ENCODE results near the gene IDS. TPM values are rescaled to one million over a fixed set of nuclear protein-coding genes. Genes with fewer than 3 reads are reported as not detected.
A peak's percentile ranks its signal among the peaks of the same experiment; 100 is the strongest.
"Not testable (repeated sequence)": the region's sequence is repeated elsewhere in the genome, so short reads cannot be mapped to it uniquely, and the experiment has no call there.

The IDS gene
- total RNA-seq, 2 donors from 2014 or later: 204 to 210 TPM

- H3K27me3 ChIP-seq (replicated peaks; ENCODE audit: insufficient read depth); H3K36me3 ChIP-seq; DNase-seq (ENCODE audit: low spot score); H3K4me1 ChIP-seq (ENCODE audit: control insufficient read depth in 1 of 2, low read depth in 2 of 2); H3K27ac ChIP-seq; H3K9me3 ChIP-seq; ATAC-seq (ENCODE audit: insufficient number of reproducible peaks, low FRiP score, low read depth); H3K4me3 ChIP-seq: not testable (repeated sequence)
Measured at GRCh38 chrX:149532868-149533267, 27.8 kb upstream of the IDS start.

- Histone ChIP-seq H3K9me3 (no peaks in the 10 kb centered on the region), H3K4me3 (no peak overlapping the region), H3K27me3 (replicated peaks; ENCODE audit: insufficient read depth) (no peaks in the 10 kb centered on the region), H3K36me3 (no peaks in the 10 kb centered on the region), H3K4me1 (ENCODE audit: control insufficient read depth in 1 of 2, low read depth in 2 of 2) (no peaks in the 10 kb centered on the region), H3K27ac (no peak overlapping the region)
- DNase-seq (ENCODE audit: low spot score) (no peak), ATAC-seq (ENCODE audit: insufficient number of reproducible peaks, low FRiP score, low read depth) (no peak)
- TF ChIP-seq CTCF (IDR thresholded peaks at IDR 0.05): no peak
Measured at GRCh38 chrX:149531599-149531998, 26.5 kb upstream of the IDS start.

- no peaks in the 10 kb centered on the region for H3K36me3 ChIP-seq
- no peak for TF ChIP-seq CTCF (IDR thresholded peaks at IDR 0.05)
- ATAC-seq (ENCODE audit: insufficient number of reproducible peaks, low FRiP score, low read depth) (no peak), DNase-seq (ENCODE audit: low spot score) (no peak)
- H3K9me3 ChIP-seq: no peaks in the 10 kb centered on the region
- H3K4me1 ChIP-seq (ENCODE audit: control insufficient read depth in 1 of 2, low read depth in 2 of 2): no peaks in the 10 kb centered on the region
- H3K27ac ChIP-seq: no peak overlapping the region
- no peak overlapping the region for H3K4me3 ChIP-seq
- no peaks in the 10 kb centered on the region for H3K27me3 ChIP-seq (replicated peaks; ENCODE audit: insufficient read depth)
Measured at GRCh38 chrX:149528381-149528780, 23.3 kb upstream of the IDS start.

GRCh38 chrX:149527705-149528104 is 22.6 kb upstream of the IDS start:
- Histone ChIP-seq H3K9me3 (no peaks in the 10 kb centered on the region), H3K4me3 (no peak overlapping the region), H3K4me1 (ENCODE audit: control insufficient read depth in 1 of 2, low read depth in 2 of 2) (no peaks in the 10 kb centered on the region), H3K27ac (no peak overlapping the region), H3K36me3 (no peaks in the 10 kb centered on the region), H3K27me3 (replicated peaks; ENCODE audit: insufficient read depth) (no peaks in the 10 kb centered on the region)
- ATAC-seq (ENCODE audit: insufficient number of reproducible peaks, low FRiP score, low read depth): no peak
- DNase-seq (ENCODE audit: low spot score): no peak
- TF ChIP-seq CTCF (IDR thresholded peaks at IDR 0.05): peak; percentile 54

- H3K4me3 ChIP-seq; H3K9me3 ChIP-seq; ATAC-seq (ENCODE audit: insufficient number of reproducible peaks, low FRiP score, low read depth); H3K36me3 ChIP-seq; H3K4me1 ChIP-seq (ENCODE audit: control insufficient read depth in 1 of 2, low read depth in 2 of 2); DNase-seq (ENCODE audit: low spot score); H3K27me3 ChIP-seq (replicated peaks; ENCODE audit: insufficient read depth): not testable (repeated sequence)
- peak overlapping the region; percentile 50 to 66 for H3K27ac ChIP-seq
Measured at GRCh38 chrX:149526318-149527033, 21.4 kb upstream of the IDS start.

- H3K4me3 ChIP-seq; H3K27me3 ChIP-seq (replicated peaks; ENCODE audit: insufficient read depth); ATAC-seq (ENCODE audit: insufficient number of reproducible peaks, low FRiP score, low read depth); DNase-seq (ENCODE audit: low spot score); H3K4me1 ChIP-seq (ENCODE audit: control insufficient read depth in 1 of 2, low read depth in 2 of 2); H3K36me3 ChIP-seq; H3K9me3 ChIP-seq: not testable (repeated sequence)
- peak overlapping the region; percentile 50 to 66 for H3K27ac ChIP-seq
Measured at GRCh38 chrX:149525903-149526302, 20.8 kb upstream of the IDS start.

GRCh38 chrX:149525389-149525788 is 20.3 kb upstream of the IDS start:
- H3K36me3 ChIP-seq; H3K4me1 ChIP-seq (ENCODE audit: control insufficient read depth in 1 of 2, low read depth in 2 of 2); H3K4me3 ChIP-seq; H3K27ac ChIP-seq; H3K27me3 ChIP-seq (replicated peaks; ENCODE audit: insufficient read depth); ATAC-seq (ENCODE audit: insufficient number of reproducible peaks, low FRiP score, low read depth); H3K9me3 ChIP-seq: not testable (repeated sequence)
- peak; percentile 12 for DNase-seq (ENCODE audit: low spot score)

Measured in thoracic aorta (tissue), 2 donors.